NCI-H128 (cell line): ENCODE data around the gene TAOK1.
"Not testable (repeated sequence)": the region's sequence is repeated elsewhere in the genome, so short reads cannot be mapped to it uniquely, and the experiment has no call there.

Experiments
- DNase-seq: peaks from one replicate; lab custom pipeline; 2025; ENCODE audit not compliant: unreplicated experiment; lab: John Stamatoyannopoulos, UW

Gene TAOK1

GRCh38 chr17:29389982-29390850 lies at the start of gene TAOK1:
Gene TAOK1 (plus strand): TSS chr17:29390363. CDS start chr17:29451549, 61,186 bp downstream.
- DNase-seq, result peak; percentile 87

- no peak for DNase-seq
Observed at GRCh38 chr17:29341726-29342125, 48.4 kb upstream of the TAOK1 start.

GRCh38 chr17:29342158-29342765 lies 47.9 kb upstream of the TAOK1 start:
- DNase-seq, result no peak

GRCh38 chr17:29344201-29344856 lies 45.8 kb upstream of the TAOK1 start:
- DNase-seq, result no peak

GRCh38 chr17:29345066-29345465 lies 45.1 kb upstream of the TAOK1 start:
- DNase-seq, result no peak

GRCh38 chr17:29345470-29345869 lies 44.7 kb upstream of the TAOK1 start:
- DNase-seq, result not testable (repeated sequence)

- no peak for DNase-seq
Observed at GRCh38 chr17:29346462-29346861, 43.7 kb upstream of the TAOK1 start.

- DNase-seq, result no peak
Observed at GRCh38 chr17:29347831-29348629, 42.1 kb upstream of the TAOK1 start.

- DNase-seq, result no peak
Observed at GRCh38 chr17:29349409-29349808, 40.8 kb upstream of the TAOK1 start.

GRCh38 chr17:29352146-29352545 lies 38.0 kb upstream of the TAOK1 start:
- DNase-seq, result no peak

GRCh38 chr17:29357232-29357631 lies 32.9 kb upstream of the TAOK1 start:
- DNase-seq, result no peak

GRCh38 chr17:29357821-29358232 lies 32.3 kb upstream of the TAOK1 start:
- no peak for DNase-seq

GRCh38 chr17:29358416-29358815 lies 31.7 kb upstream of the TAOK1 start:
- no peak for DNase-seq

- DNase-seq, result no peak
Observed at GRCh38 chr17:29359777-29360176, 30.4 kb upstream of the TAOK1 start.

- DNase-seq, result no peak
Observed at GRCh38 chr17:29363716-29364115, 26.4 kb upstream of the TAOK1 start.

GRCh38 chr17:29364691-29365090 lies 25.5 kb upstream of the TAOK1 start:
- no peak for DNase-seq

GRCh38 chr17:29368161-29368560 lies 22.0 kb upstream of the TAOK1 start:
- DNase-seq, result no peak

- no peak for DNase-seq
Observed at GRCh38 chr17:29368926-29369325, 21.2 kb upstream of the TAOK1 start.

- no peak for DNase-seq
Observed at GRCh38 chr17:29369831-29370735, 20.1 kb upstream of the TAOK1 start.

GRCh38 chr17:29376667-29377270 lies 13.4 kb upstream of the TAOK1 start:
- DNase-seq, result no peak
